GM12891 (cell line): Measurements from ENCODE around the gene SMTN. TPM values are rescaled to one million over a fixed set of nuclear protein-coding genes. Genes with fewer than 3 reads are reported as not detected.

Source experiments
- DNase-seq: peaks from one replicate; pipeline ENCODE4 v3.0.0; 2011; ENCODE audit warnings: low spot score; ENCODE audit not compliant: insufficient read length
- FAIRE-seq: peaks from 2 replicates; lab custom pipeline; 2011; peaks lifted over from hg19 to GRCh38; lab: Jason Lieb, UNC
- PAX5 ChIP-seq: IDR thresholded peaks from 2 replicates; pipeline ENCODE4 v1.6.1; 2011; ENCODE audit warnings: low read length, moderate library complexity, mild to moderate bottlenecking; ENCODE audit not compliant: insufficient read depth, severe bottlenecking
- POLR2A ChIP-seq: IDR thresholded peaks from 2 replicates; pipeline ENCODE4 v1.6.1; 2011; ENCODE audit warnings: low read depth, low read length, control low read depth
- POLR2AphosphoS5 ChIP-seq: IDR thresholded peaks from 2 replicates; pipeline ENCODE4 v1.6.1; 2011; ENCODE audit warnings: low read depth, low read length, control low read depth
- POU2F2 ChIP-seq: IDR thresholded peaks from 2 replicates; pipeline ENCODE4 v1.6.1; 2011; ENCODE audit warnings: low read depth, mild to moderate bottlenecking, control low read depth, low read length, moderate library complexity
- SPI1 ChIP-seq: IDR thresholded peaks from 2 replicates; pipeline ENCODE4 v1.6.1; 2011; ENCODE audit warnings: low read depth, low read length, control low read depth
- TAF1 ChIP-seq: IDR thresholded peaks from 2 replicates; pipeline ENCODE4 v1.6.1; 2011; ENCODE audit warnings: low read depth, low read length, control low read depth
- polyA plus RNA-seq: library from polyadenylated mRNA; unstranded; fragments of >200 nt; gene quantifications from one replicate; pipeline ENCODE4 v1.2.1, GENCODE V29; 2012; ENCODE audit warnings: low read depth, missing spikeins, inconsistent platforms; ENCODE audit not compliant: missing spikeins

SMTN gene
- polyA plus RNA-seq = 5.0 TPM

GRCh38 chr22:31080848-31081649, at the start of gene SMTN:
TSS of gene SMTN (plus strand) at chr22:31081318. CDS start at chr22:31083259, 1,941 bp downstream.
- TF ChIP-seq POU2F2 (no peak), SPI1 (no peak), POLR2AphosphoS5 (peak; percentile 38; the same call in 1 of the 2 replicates), TAF1 (peak; percentile 65; the same call in 1 of the 2 replicates)
- peak; percentile 90 for DNase-seq
- FAIRE-seq = peak; percentile 99

- FAIRE-seq (no peak), DNase-seq (no peak)
- TF ChIP-seq TAF1 (no peak), POLR2A (no peak), PAX5 (no peak), POU2F2 (no peak), SPI1 (no peak), POLR2AphosphoS5 (no peak)
These were observed 44.2 kb upstream of the SMTN start for GRCh38 chr22:31036671-31037550.

- no peak for TF ChIP-seq POU2F2
- no peak for TF ChIP-seq SPI1
- TF ChIP-seq POLR2AphosphoS5 = no peak
- no peak for TF ChIP-seq PAX5
- TF ChIP-seq POLR2A = no peak
- TF ChIP-seq TAF1 = no peak
- no peak for FAIRE-seq
- DNase-seq = no peak
These were observed 42.4 kb upstream of the SMTN start for GRCh38 chr22:31038686-31039085.

- TF ChIP-seq TAF1 (no peak), SPI1 (no peak), POLR2AphosphoS5 (no peak), PAX5 (no peak)
- FAIRE-seq = no peak
- DNase-seq = no peak
These were observed 41.7 kb upstream of the SMTN start for GRCh38 chr22:31039393-31039792.

GRCh38 chr22:31040542-31041398, 40.3 kb upstream of the SMTN start:
- TF ChIP-seq PAX5 (no peak), POLR2A (no peak), POU2F2 (no peak), POLR2AphosphoS5 (no peak), SPI1 (no peak), TAF1 (no peak)
- DNase-seq (no peak), FAIRE-seq (no peak)

- FAIRE-seq = no peak
- no peak for DNase-seq
- TF ChIP-seq POLR2AphosphoS5 = no peak
- TF ChIP-seq POLR2A = no peak
- TF ChIP-seq TAF1 = no peak
- no peak for TF ChIP-seq POU2F2
- no peak for TF ChIP-seq SPI1
- TF ChIP-seq PAX5 = no peak
These were observed 36.8 kb upstream of the SMTN start for GRCh38 chr22:31044262-31044861.

- TF ChIP-seq POU2F2 (no peak), TAF1 (no peak), SPI1 (no peak), PAX5 (no peak), POLR2A (no peak)
- DNase-seq = no peak
- no peak for FAIRE-seq
These were observed 35.1 kb upstream of the SMTN start for GRCh38 chr22:31045900-31046538.
